Sigmoid colon (tissue), 4 donors: Measurements from ENCODE around the gene DCAF7.

Source experiments
- CTCF ChIP-seq, 4 experiments: fragments of 450-650 bp in 3 of 4; fragments of 200-600 bp in 1 of 4; IDR thresholded peaks; one replicate each; pipeline ENCODE4 v1.5.1; 2016 to 2019; ENCODE audit warnings: antibody characterized with exemption in 4 of 4, mild to moderate bottlenecking in 3 of 4, moderate library complexity in 2 of 4
- POLR2A ChIP-seq, 2 donors: fragments of 450-650 bp; IDR thresholded peaks; one replicate each; pipeline ENCODE4 v1.6.1; 2016; ENCODE audit warnings: antibody characterized with exemption in 2 of 2, mild to moderate bottlenecking in 2 of 2, moderate library complexity in 2 of 2
- POLR2AphosphoS5 ChIP-seq, 4 donors: sonication (generic); formaldehyde crosslinking; IDR thresholded peaks; one replicate each; pipeline ENCODE4 v1.6.1; 2017; ENCODE audit warnings: antibody characterized with exemption in 4 of 4

- TF ChIP-seq CTCF (IDR thresholded peaks at IDR 0.05) (no peak), POLR2A (IDR thresholded peaks at IDR 0.05) (no peak), POLR2AphosphoS5 (IDR thresholded peaks at IDR 0.05) (no peak)
Observed at GRCh38 chr17:63530557-63531021, 19.7 kb upstream of the DCAF7 start.
